B cell (primary cell): ENCODE data around the gene PCSK4. TPM values are rescaled to one million over a fixed set of nuclear protein-coding genes. Genes with fewer than 3 reads are reported as not detected.

Experiments used
- ATAC-seq: fragments of 200-7000 bp; cut with Tn5 transposase; one replicate; pipeline ENCODE4 v1.10.0; 2021; ENCODE audit warnings: low read depth, mild to moderate bottlenecking, moderate number of reproducible peaks, moderate library complexity
- CTCF ChIA-PET: fragments of 350-600 bp; sonication (Branson Sonifier 250); formaldehyde crosslinking; loops from one replicate; lab custom pipeline; 2021; ENCODE audit warnings: antibody characterized with exemption, inconsistent platforms; lab: Charles Lee
- POLR2A ChIA-PET: fragments of 350-600 bp; sonication (Branson Sonifier 250); formaldehyde crosslinking; loops from one replicate; lab custom pipeline; 2021; ENCODE audit warnings: antibody characterized with exemption; lab: Charles Lee
- DNase-seq: peaks from one replicate; pipeline ENCODE4 v3.0.0; 2013
- H2AFZ ChIP-seq: 2 replicates; pipeline ENCODE4 v1.6.1; 2012; ENCODE audit warnings: mild to moderate bottlenecking, low read depth, low read length; ENCODE audit not compliant: insufficient read depth, poor library complexity, severe bottlenecking
- H3K27ac ChIP-seq, 2 donors: 1 replicate in 1 of 2; 2 replicates in 1 of 2; pipeline ENCODE4 v1.5.1; 2012 to 2013; ENCODE audit warnings: low read length in 2 of 2, mild to moderate bottlenecking in 2 of 2, moderate library complexity in 1 of 2
- H3K27me3 ChIP-seq, 4 experiments: fragments of 200-600 bp in 1 of 4; sonication (generic) in 1 of 4; replicated peaks in 1 of 4; 1 replicate in 2 of 4; 2 replicates in 2 of 4; pipeline versions ENCODE4 v1.6.1 to v1.7.0; 2013 to 2016; ENCODE audit warnings: low read length in 3 of 4, mild to moderate bottlenecking in 2 of 4, mixed read lengths in 1 of 4, moderate library complexity in 1 of 4; ENCODE audit not compliant: insufficient read depth in 4 of 4, control insufficient read depth in 3 of 4; ENCODE audit errors: control extremely low read depth in 1 of 4
- H3K36me3 ChIP-seq, 2 experiments: replicated peaks in 1 of 2; 1 replicate in 1 of 2; 2 replicates in 1 of 2; pipeline versions ENCODE4 v1.6.1 to v1.7.1; 2013; ENCODE audit warnings: low read length in 1 of 2; ENCODE audit not compliant: insufficient read depth in 2 of 2, control insufficient read depth in 1 of 2; ENCODE audit errors: control extremely low read depth in 1 of 2, extremely low read depth in 1 of 2
- H3K4me1 ChIP-seq, 2 donors: fragments of 200-600 bp in 1 of 2; sonication (generic) in 1 of 2; 1 replicate in 1 of 2; 2 replicates in 1 of 2; pipeline versions ENCODE4 v1.5.1 to v1.6.1; 2013 to 2017; ENCODE audit warnings: low read length in 2 of 2; ENCODE audit not compliant: control insufficient read depth in 2 of 2, insufficient read depth in 2 of 2
- H3K4me2 ChIP-seq: replicated peaks from 2 replicates; pipeline ENCODE3; 2012; ENCODE audit warnings: mild to moderate bottlenecking, low read depth, low read length; ENCODE audit not compliant: poor library complexity, severe bottlenecking
- H3K4me3 ChIP-seq, 5 experiments: fragments of 200-600 bp in 1 of 5; sonication (generic) in 1 of 5; 1 replicate in 3 of 5; 2 replicates in 2 of 5; pipeline versions ENCODE4 v1.5.1 to v1.7.0; 2011 to 2016; ENCODE audit warnings: low read length in 4 of 5, mild to moderate bottlenecking in 4 of 5, low read depth in 2 of 5, control low read depth in 1 of 5, moderate library complexity in 1 of 5; ENCODE audit not compliant: insufficient read depth in 1 of 5; ENCODE audit errors: control extremely low read depth in 1 of 5, extremely low read depth in 1 of 5
- H3K79me2 ChIP-seq: fragments of 200-600 bp; sonication (generic); one replicate; pipeline ENCODE4 v1.6.0; 2016; ENCODE audit warnings: low read length; ENCODE audit not compliant: control insufficient read depth, insufficient read depth
- H3K9ac ChIP-seq: fragments of 200-600 bp; sonication (generic); 2 replicates; pipeline ENCODE4 v1.6.1; 2017; ENCODE audit warnings: mild to moderate bottlenecking, low read length, moderate library complexity
- H3K9me3 ChIP-seq, 3 donors: one replicate each; pipeline versions ENCODE4 v1.6.1 to v1.7.1; 2013; ENCODE audit warnings: low read length in 2 of 3; ENCODE audit not compliant: control insufficient read depth in 2 of 3, insufficient read depth in 1 of 3; ENCODE audit errors: control extremely low read depth in 1 of 3
- H4K20me1 ChIP-seq: 2 replicates; pipeline ENCODE4 v1.6.0; 2012; ENCODE audit warnings: mild to moderate bottlenecking, low read length; ENCODE audit not compliant: insufficient read depth, control insufficient read depth, poor library complexity, severe bottlenecking
- H3K27ac Mint-ChIP-seq: one replicate; pipeline ENCODE4 v1.8.0; 2021; ENCODE audit warnings: mixed read lengths
- H3K27me3 Mint-ChIP-seq: one replicate; pipeline ENCODE4 v1.8.0; 2021; ENCODE audit warnings: mixed read lengths
- H3K4me1 Mint-ChIP-seq: one replicate; pipeline ENCODE4 v1.8.0; 2021; ENCODE audit warnings: mixed read lengths
- H3K4me3 Mint-ChIP-seq: one replicate; pipeline ENCODE4 v1.8.0; 2021; ENCODE audit warnings: mixed read lengths
- H3K9me3 Mint-ChIP-seq: one replicate; pipeline ENCODE4 v1.8.0; 2022; ENCODE audit warnings: mixed read lengths; ENCODE audit not compliant: insufficient read depth
- EZH2 ChIP-seq: IDR thresholded peaks from 2 replicates; pipeline ENCODE4 v1.6.1; 2012; ENCODE audit warnings: borderline replicate concordance, low read depth, mild to moderate bottlenecking, moderate library complexity, low read length; ENCODE audit not compliant: insufficient read depth, poor library complexity, severe bottlenecking
- WGBS: methylation state at CpG from one replicate; pipeline ENCODE4 v1.1.5; 2013; ENCODE audit warnings: missing lambda C conversion rate; ENCODE audit not compliant: insufficient coverage; 5-methylcytosine and 5-hydroxymethylcytosine counted together
- intact Hi-C: fragments of 100-400 bp; cut with micrococcal nuclease; formaldehyde crosslinking; loops from one replicate; pipeline ENCODE4 v1.10.0; 2022
- polyA plus RNA-seq: library from polyadenylated mRNA; depleted of rRNA; stranded (reverse); fragments of >200 nt; gene quantifications from 2 replicates; pipeline ENCODE4 v1.2.3, GENCODE V29; 2012
- total RNA-seq, 2 donors: library from RNA; stranded (reverse); fragments of 120-200 nt in 1 of 2; gene quantifications; 1 replicate in 1 of 2; 2 replicates in 1 of 2; pipeline versions ENCODE4 v1.2.3 to v1.2.4, GENCODE V29; 2013 to 2022
- TF ChIP-seq, protein P1 (sequence below): fragments of 200-600 bp; IDR thresholded peaks from one replicate; pipeline ENCODE4 v1.8.0; 2022; ENCODE audit warnings: antibody characterized with exemption, mild to moderate bottlenecking

PCSK4 gene
- total and polyA plus RNA-seq, 2 donors (not counting 1 experiment from before 2014, with no cell fraction given), result 1.1 to 1.3 TPM

DNA sequence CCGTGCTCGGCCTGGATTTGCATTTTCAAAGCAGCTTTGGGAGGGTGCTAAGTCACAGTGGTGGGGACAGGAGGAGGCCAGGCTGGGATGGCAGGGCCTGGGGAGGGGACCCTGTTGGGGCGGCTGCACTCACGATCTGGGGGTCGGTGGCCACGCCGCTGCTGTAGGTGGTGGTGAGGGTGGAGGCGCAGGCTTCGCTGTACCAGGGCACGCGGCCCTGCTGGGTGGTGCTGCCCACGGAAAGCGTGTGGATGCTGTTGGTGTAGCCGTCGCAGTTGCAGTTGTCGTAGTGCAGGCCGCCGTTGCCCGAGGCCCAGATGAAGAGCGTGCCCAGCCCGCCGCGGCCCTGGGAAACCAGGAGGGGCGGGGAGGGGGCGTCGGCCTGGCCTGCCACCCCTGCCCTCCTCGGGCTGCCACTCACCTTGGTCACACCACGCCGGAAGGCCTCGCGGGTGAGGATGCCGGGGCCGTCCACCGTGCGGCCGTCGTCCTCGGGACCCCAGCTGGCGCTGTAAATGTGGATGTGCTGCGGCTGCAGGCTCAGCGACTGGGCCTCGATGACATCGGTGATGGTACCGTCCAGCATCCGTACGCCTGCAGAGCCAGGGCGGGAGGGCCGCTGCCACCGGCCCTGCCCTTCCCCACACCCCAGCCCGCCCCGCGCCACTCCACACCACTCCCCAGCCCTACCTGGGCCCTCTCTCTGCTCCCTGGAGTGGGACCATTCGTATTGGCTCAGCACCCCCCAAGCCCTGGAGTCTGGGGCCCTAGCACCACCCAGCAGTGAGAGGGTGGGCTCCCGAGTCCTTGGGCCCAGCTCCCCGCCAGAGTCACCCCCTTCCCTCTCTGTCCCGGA, 3.2 kb downstream of the PCSK4 start:
- TF ChIP-seq EZH2, result no peak
- 97% methylated on average over 53 of the region's 56 CpGs for WGBS
- Mint-ChIP-seq H3K4me3 (no peak overlapping the region), H3K9me3 (no peaks in the 10 kb centered on the region), H3K4me1 (peaks cover 15% of the 10 kb centered on the region), H3K27me3 (no peaks in the 10 kb centered on the region), H3K27ac (no peak overlapping the region)
- intact Hi-C loops, result no loop called here
- Histone ChIP-seq H4K20me1 (no peaks in the 10 kb centered on the region), H3K9me3 (peaks cover 0 to 12% (median 0%) of the 10 kb centered on the region in 3 donors), H3K79me2 (no peaks in the 10 kb centered on the region), H3K36me3 (no peaks in the 10 kb centered on the region), H3K4me2 (no peak overlapping the region), H3K27ac (no peak overlapping the region), H2AFZ (no peak overlapping the region), H3K4me1 (peaks cover 14 to 17% of the 10 kb centered on the region in 2 donors), H3K27me3 (peaks cover 0 to 4% (median 1%) of the 10 kb centered on the region in 4 experiments), H3K4me3 (no peak overlapping the region), H3K9ac (no peak overlapping the region)
- ChIA-PET POLR2A (no interaction called here), CTCF (no interaction called here)
- ATAC-seq, result no peak
- DNase-seq, result no peak

DNA sequence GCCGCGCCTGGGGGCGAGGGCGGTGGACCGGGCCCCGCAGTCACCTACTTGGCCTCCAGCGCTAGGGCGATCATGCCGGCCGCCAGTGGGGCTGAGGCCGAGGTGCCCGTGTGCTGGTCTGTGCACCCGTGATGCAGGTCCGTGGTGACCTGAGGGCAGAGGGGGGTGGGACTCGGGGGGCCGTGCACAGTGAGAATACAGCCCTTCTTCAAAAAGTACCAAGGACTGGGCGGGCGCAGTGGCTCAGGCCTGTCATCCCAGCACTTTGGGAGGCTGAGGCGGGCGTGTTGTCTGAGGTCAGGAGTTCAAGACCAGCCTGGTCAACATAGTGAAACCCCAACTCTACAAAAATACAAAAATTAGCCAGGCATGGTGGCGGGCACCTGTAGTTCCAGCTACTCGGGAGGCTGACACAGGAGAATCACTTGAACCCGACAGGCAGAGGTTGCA, 6.1 kb downstream of the PCSK4 start:
- Mint-ChIP-seq H3K4me1 (peaks cover 3% of the 10 kb centered on the region), H3K4me3 (no peak overlapping the region)
- CTCF ChIA-PET, result no interaction called here

More for the DNA sequence above, 6.1 kb downstream of the PCSK4 start:
- H3K27me3 ChIP-seq, result no peaks in the 10 kb centered on the region
- WGBS, result 95% methylated on average over 23 of the region's 23 CpGs
- ATAC-seq (no peak), DNase-seq (no peak)
- peaks cover 0 to 5% of the 10 kb centered on the region in 2 donors for H3K4me1 ChIP-seq
- Mint-ChIP-seq H3K9me3 (no peaks in the 10 kb centered on the region), H3K27ac (no peak overlapping the region), H3K27me3 (no peaks in the 10 kb centered on the region)
- peaks cover 3% of the 10 kb centered on the region for H3K79me2 ChIP-seq
- intact Hi-C loops, result no loop called here
- no peaks in the 10 kb centered on the region for H3K36me3 ChIP-seq
- H3K27ac ChIP-seq, result no peak overlapping the region
- no peak overlapping the region for H3K4me3 ChIP-seq
- H4K20me1 ChIP-seq, result no peaks in the 10 kb centered on the region
- no peak overlapping the region for H2AFZ ChIP-seq
- TF ChIP-seq EZH2, result no peak
- TF ChIP-seq, protein P1, sequence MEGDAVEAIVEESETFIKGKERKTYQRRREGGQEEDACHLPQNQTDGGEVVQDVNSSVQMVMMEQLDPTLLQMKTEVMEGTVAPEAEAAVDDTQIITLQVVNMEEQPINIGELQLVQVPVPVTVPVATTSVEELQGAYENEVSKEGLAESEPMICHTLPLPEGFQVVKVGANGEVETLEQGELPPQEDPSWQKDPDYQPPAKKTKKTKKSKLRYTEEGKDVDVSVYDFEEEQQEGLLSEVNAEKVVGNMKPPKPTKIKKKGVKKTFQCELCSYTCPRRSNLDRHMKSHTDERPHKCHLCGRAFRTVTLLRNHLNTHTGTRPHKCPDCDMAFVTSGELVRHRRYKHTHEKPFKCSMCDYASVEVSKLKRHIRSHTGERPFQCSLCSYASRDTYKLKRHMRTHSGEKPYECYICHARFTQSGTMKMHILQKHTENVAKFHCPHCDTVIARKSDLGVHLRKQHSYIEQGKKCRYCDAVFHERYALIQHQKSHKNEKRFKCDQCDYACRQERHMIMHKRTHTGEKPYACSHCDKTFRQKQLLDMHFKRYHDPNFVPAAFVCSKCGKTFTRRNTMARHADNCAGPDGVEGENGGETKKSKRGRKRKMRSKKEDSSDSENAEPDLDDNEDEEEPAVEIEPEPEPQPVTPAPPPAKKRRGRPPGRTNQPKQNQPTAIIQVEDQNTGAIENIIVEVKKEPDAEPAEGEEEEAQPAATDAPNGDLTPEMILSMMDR, result no peak
- POLR2A ChIA-PET, result no interaction called here
- no peak overlapping the region for H3K9ac ChIP-seq
- H3K4me2 ChIP-seq, result no peak overlapping the region
- H3K9me3 ChIP-seq, result peaks cover 0 to 4% (median 0%) of the 10 kb centered on the region in 3 donors
